Activated CD4-positive, alpha-beta T cell treated with anti-CD3 and anti-CD28 coated beads, Interleukin-2, amount 10 ng/mL, durations not matched to agents 7 days and 5 days (primary cell): ENCODE results near the gene IGF1R. TPM values are rescaled to one million over a fixed set of nuclear protein-coding genes. Genes with fewer than 3 reads are reported as not detected.

Experiments
- CTCF ChIA-PET: fragments of 350-600 bp; sonication (Branson Sonifier 250); formaldehyde crosslinking; loops from one replicate; lab custom pipeline; 2021; ENCODE audit warnings: antibody characterized with exemption; lab: Charles Lee
- POLR2A ChIA-PET: fragments of 350-600 bp; sonication (Branson Sonifier 250); formaldehyde crosslinking; loops from one replicate; lab custom pipeline; 2021; ENCODE audit warnings: antibody characterized with exemption; lab: Charles Lee
- DNase-seq: peaks from one replicate; pipeline ENCODE4 v3.0.0-alpha.2; 2020
- H3K27ac Mint-ChIP-seq: one replicate; pipeline ENCODE4 v1.8.0; 2021; ENCODE audit warnings: mild to moderate bottlenecking, moderate library complexity, mixed read lengths
- H3K27me3 Mint-ChIP-seq: one replicate; pipeline ENCODE4 v1.8.0; 2021; ENCODE audit warnings: mixed read lengths
- H3K36me3 Mint-ChIP-seq: one replicate; pipeline ENCODE4 v1.8.0; 2021; ENCODE audit warnings: low read depth, mixed read lengths
- H3K4me1 Mint-ChIP-seq: one replicate; pipeline ENCODE4 v1.8.0; 2021; ENCODE audit warnings: mixed read lengths
- H3K4me3 Mint-ChIP-seq: one replicate; pipeline ENCODE4 v1.8.0; 2021; ENCODE audit warnings: mild to moderate bottlenecking, moderate library complexity, mixed read lengths
- H3K9me3 Mint-ChIP-seq: one replicate; pipeline ENCODE4 v1.8.0; 2021; ENCODE audit warnings: mixed read lengths
- total RNA-seq, 2 experiments: library from RNA; stranded (reverse); gene quantifications; one replicate each; pipeline ENCODE4 v1.2.3, GENCODE V29; 2021

Gene IGF1R
- total RNA-seq, 2 experiments from 2014 or later: 18.8 to 24.8 TPM

DNA sequence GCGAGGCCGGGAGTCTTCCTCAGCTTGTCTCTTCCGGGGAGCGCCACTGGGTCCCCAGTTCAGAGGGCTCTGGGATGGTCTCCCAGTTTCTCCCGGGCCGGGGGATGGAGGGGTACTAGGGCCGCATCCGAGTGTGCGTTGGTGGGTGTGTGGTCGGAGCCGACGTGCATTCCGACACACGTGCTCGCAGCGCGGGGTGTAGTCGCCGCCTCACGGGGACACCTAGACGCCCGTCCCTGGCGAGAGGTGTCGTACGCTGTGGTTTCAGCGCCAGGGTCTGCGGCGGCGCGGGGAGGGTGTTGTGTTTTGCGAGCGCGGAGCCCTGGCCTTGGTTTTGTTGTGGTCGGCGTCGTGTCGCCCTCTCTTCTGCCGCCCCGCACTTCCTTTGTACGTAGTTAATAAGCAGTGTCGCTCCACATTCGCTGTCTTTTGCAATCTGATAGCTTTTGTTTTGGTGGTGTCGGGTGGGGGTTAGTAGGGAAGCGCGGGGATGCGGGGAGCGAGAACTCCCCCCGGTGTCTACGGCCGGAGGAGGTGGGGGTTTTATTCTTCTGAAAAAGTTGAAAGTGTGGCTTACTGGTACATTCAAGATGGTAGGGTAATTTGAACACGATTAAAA, 2.2 kb downstream of the IGF1R start:
- POLR2A ChIA-PET: no interaction called here
- Mint-ChIP-seq H3K27me3 (peaks cover 32% of the 10 kb centered on the region), H3K4me3 (peak overlapping the region; percentile 77), H3K4me1 (peaks cover 51% of the 10 kb centered on the region), H3K9me3 (no peaks in the 10 kb centered on the region), H3K27ac (peak overlapping the region; percentile 86), H3K36me3 (no peaks in the 10 kb centered on the region)
- CTCF ChIA-PET: no interaction called here
- DNase-seq: peak; percentile 51

GRCh38 chr15:98651036-98651481, 2.7 kb downstream of the IGF1R start:
- peaks cover 27% of the 10 kb centered on the region for H3K27me3 Mint-ChIP-seq
- peak; percentile 32 for DNase-seq
- H3K27ac Mint-ChIP-seq: peak overlapping the region; percentile 86
- H3K4me1 Mint-ChIP-seq: peaks cover 51% of the 10 kb centered on the region
- peak overlapping the region; percentile 77 for H3K4me3 Mint-ChIP-seq
- ChIA-PET CTCF (no interaction called here), POLR2A (no interaction called here)
- H3K9me3 Mint-ChIP-seq: no peaks in the 10 kb centered on the region
- H3K36me3 Mint-ChIP-seq: no peaks in the 10 kb centered on the region

DNA sequence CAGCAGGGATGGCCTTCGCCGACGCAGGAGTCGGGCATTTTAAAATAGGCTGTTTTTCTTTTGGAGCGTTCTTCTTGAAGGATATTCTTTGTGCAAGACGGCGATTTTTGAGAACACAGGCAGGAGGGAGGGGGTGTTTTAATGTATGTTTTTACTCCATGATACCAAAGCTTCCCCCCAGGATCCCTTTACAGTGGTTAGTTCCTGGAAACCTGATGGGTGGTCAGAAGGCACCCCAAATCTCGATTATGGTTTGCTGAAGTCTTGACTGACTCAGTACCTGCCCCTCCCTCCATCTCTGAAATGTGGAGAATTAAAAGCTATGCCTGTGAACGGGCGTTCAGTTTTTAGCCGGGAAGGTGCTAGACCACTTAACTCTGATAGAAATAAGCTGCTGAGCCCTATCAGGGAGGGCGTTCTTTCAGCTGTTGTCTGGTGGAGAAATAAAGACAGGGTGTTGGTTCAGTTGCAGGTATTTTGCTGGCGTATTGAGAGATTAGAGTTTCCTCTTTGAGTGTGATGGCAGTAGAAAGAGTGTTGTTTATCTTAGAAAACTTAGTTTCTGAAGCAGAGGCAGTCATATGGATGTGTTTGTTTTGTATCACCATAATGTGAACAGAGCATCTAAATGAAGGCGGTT, 3.4 kb downstream of the IGF1R start:
- H3K4me1 Mint-ChIP-seq: peaks cover 51% of the 10 kb centered on the region
- ChIA-PET POLR2A (interaction anchor here (0.5 to 0.6 kb wide), 3 partner anchors 19 to 112 kb away, joined by 3 to 6 read pairs (median 3); no protein-coding TSS in a partner anchor), CTCF (no interaction called here)
- H3K9me3 Mint-ChIP-seq: no peaks in the 10 kb centered on the region
- peaks cover 25% of the 10 kb centered on the region for H3K27me3 Mint-ChIP-seq
- H3K27ac Mint-ChIP-seq: peak overlapping the region; percentile 86
- H3K4me3 Mint-ChIP-seq: peak overlapping the region; percentile 77
- no peaks in the 10 kb centered on the region for H3K36me3 Mint-ChIP-seq
- no peak for DNase-seq

- H3K9me3 Mint-ChIP-seq: no peaks in the 10 kb centered on the region
- no peak for DNase-seq
- peaks cover 22% of the 10 kb centered on the region for H3K27me3 Mint-ChIP-seq
- no peak overlapping the region for H3K4me3 Mint-ChIP-seq
- H3K27ac Mint-ChIP-seq: no peak overlapping the region
- H3K36me3 Mint-ChIP-seq: no peaks in the 10 kb centered on the region
- H3K4me1 Mint-ChIP-seq: peaks cover 47% of the 10 kb centered on the region
- ChIA-PET POLR2A (no interaction called here), CTCF (no interaction called here)
Measured at GRCh38 chr15:98653686-98654085, 5.3 kb downstream of the IGF1R start.

GRCh38 chr15:98654790-98655360, 6.5 kb downstream of the IGF1R start:
- no peak for DNase-seq
- POLR2A ChIA-PET: no interaction called here
- peaks cover 22% of the 10 kb centered on the region for H3K27me3 Mint-ChIP-seq
- H3K9me3 Mint-ChIP-seq: no peaks in the 10 kb centered on the region
- no peak overlapping the region for H3K4me3 Mint-ChIP-seq
- H3K4me1 Mint-ChIP-seq: peaks cover 47% of the 10 kb centered on the region
- no peak overlapping the region for H3K27ac Mint-ChIP-seq
- no peaks in the 10 kb centered on the region for H3K36me3 Mint-ChIP-seq
- CTCF ChIA-PET: interaction anchor here (0.7 kb wide), 1 partner anchor 124 kb away, joined by 3 read pairs; no protein-coding TSS in a partner anchor

DNA sequence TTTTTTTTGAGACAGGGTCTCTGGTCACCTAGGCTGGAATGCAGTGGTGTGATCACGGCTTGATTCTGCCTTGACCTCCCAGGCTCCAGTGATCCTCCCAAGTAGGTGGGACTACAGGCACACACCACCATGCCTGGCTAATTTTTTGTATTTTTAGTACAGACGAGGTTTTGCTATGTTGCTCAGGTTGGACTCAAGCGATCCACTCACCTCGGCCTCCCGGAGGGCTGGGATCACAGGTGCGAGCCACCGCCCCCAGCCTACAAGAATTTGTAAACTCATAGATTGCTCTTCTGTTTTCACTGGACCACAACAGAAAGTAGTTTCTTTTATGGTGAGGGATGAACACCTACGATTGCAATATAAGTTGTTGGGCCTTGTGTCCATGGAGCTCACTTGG, 7.4 kb downstream of the IGF1R start:
- Mint-ChIP-seq H3K9me3 (no peaks in the 10 kb centered on the region), H3K4me3 (no peak overlapping the region), H3K27ac (no peak overlapping the region), H3K4me1 (peaks cover 42% of the 10 kb centered on the region), H3K27me3 (peaks cover 18% of the 10 kb centered on the region), H3K36me3 (no peaks in the 10 kb centered on the region)
- ChIA-PET POLR2A (no interaction called here), CTCF (no interaction called here)
- DNase-seq: no peak

- Mint-ChIP-seq H3K9me3 (no peaks in the 10 kb centered on the region), H3K27me3 (peaks cover 5% of the 10 kb centered on the region), H3K4me3 (no peak overlapping the region), H3K27ac (no peak overlapping the region), H3K4me1 (peaks cover 26% of the 10 kb centered on the region), H3K36me3 (no peaks in the 10 kb centered on the region)
- DNase-seq: no peak
- ChIA-PET POLR2A (no interaction called here), CTCF (no interaction called here)
Measured at GRCh38 chr15:98657721-98658120, 9.4 kb downstream of the IGF1R start.

DNA sequence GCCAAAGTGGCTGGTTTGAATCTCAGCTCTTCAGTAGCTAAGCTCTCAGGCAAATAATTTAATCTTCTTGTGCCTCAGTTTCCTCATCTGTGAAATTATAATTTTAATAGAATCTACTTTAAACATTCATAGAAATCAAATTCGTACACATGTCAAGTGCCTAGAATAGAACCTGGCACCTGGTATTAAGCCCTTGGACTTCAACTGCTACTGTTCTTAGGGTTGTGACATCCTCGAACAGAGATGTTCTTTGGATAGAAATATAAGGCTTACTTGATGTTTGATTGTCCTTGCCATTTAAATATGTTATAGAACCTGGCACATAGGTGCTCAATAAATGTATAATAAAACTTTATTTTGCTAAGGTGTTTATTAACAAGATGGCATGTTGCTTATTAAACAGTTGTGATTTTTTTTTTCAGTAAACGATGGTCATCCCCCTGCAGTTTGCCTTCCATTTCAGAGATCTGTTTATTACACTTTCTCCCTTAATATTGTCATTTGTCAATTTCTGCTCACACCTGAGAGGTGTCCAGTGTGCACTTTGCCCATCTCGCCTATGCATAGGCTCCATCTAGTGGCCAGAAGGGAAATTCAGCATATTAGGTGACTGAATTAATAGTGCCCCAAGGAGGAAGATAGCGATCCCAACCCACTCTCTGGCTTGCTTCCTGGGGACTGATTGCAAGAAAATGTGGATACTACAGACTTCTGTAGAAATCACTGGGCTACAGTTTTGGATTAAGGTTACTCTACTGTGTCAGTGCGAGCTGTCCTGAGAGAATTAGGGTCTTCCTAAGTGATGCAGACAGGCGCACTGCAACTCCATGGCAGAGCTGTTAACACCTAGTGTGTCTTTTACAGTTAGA, 10.7 kb downstream of the IGF1R start:
- no peaks in the 10 kb centered on the region for H3K9me3 Mint-ChIP-seq
- H3K4me3 Mint-ChIP-seq: no peak overlapping the region
- H3K36me3 Mint-ChIP-seq: no peaks in the 10 kb centered on the region
- DNase-seq: peak; percentile 55
- no peaks in the 10 kb centered on the region for H3K27me3 Mint-ChIP-seq
- H3K27ac Mint-ChIP-seq: no peak overlapping the region
- POLR2A ChIA-PET: no interaction called here
- CTCF ChIA-PET: interaction anchor here (1.1 to 1.2 kb wide), 2 partner anchors 16 to 140 kb away, joined by 3 read pairs; no protein-coding TSS in a partner anchor
- H3K4me1 Mint-ChIP-seq: peaks cover 20% of the 10 kb centered on the region

DNA sequence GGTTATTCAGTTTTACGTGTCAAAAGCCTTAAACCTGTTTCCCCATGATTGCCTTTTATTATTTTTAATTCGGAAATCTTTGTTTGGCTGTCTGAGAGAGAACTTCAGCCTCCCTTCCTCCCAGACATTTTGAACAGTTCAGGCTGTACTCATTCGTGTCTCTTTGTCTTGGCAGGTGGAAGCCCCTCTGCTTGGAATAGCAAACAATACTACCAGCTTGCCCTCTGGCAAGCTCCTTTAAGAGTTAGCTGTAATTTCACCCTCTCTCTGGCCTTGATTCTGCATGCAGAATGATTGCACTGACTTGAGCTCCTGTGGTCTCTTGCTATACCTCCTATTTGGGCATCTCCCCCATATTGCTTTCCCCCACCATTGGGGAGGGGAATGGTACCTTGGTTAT, 11.7 kb downstream of the IGF1R start:
- CTCF ChIA-PET: interaction anchor here (1.1 to 1.2 kb wide), 2 partner anchors 17 to 141 kb away, joined by 3 read pairs; no protein-coding TSS in a partner anchor
- Mint-ChIP-seq H3K27me3 (no peaks in the 10 kb centered on the region), H3K27ac (no peak overlapping the region), H3K4me3 (no peak overlapping the region), H3K36me3 (no peaks in the 10 kb centered on the region), H3K4me1 (peaks cover 14% of the 10 kb centered on the region), H3K9me3 (no peaks in the 10 kb centered on the region)
- POLR2A ChIA-PET: no interaction called here
- no peak for DNase-seq

DNA sequence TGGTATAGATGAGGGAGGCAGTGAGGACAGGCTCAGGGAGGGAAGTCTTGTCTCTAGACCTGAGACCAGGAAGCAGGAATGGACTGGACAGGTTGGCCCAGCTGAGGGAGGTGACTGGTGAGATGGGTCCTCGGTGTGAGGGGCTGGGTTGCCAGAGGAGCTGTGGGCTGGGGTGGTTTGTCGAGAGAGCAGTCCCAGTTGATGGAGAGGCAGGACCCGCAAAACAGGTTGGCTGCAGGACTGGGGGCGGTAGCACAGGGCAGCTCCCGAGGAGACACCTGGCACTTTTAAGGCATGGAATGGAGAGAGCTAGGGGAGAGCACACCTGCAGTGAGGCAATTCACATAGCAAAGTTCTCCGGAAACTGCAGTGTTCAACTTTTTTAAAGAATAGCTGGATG, 14.7 kb downstream of the IGF1R start:
- H3K4me1 Mint-ChIP-seq: peaks cover 29% of the 10 kb centered on the region
- no peak overlapping the region for H3K27ac Mint-ChIP-seq
- H3K27me3 Mint-ChIP-seq: no peaks in the 10 kb centered on the region
- DNase-seq: no peak
- no peaks in the 10 kb centered on the region for H3K36me3 Mint-ChIP-seq
- ChIA-PET CTCF (interaction anchor here (1.4 kb wide), 1 partner anchor 15 kb away, joined by 3 read pairs; the partner anchor contains the start of gene IGF1R), POLR2A (no interaction called here)
- H3K9me3 Mint-ChIP-seq: no peaks in the 10 kb centered on the region
- H3K4me3 Mint-ChIP-seq: no peak overlapping the region

- Mint-ChIP-seq H3K4me3 (no peak overlapping the region), H3K36me3 (no peaks in the 10 kb centered on the region), H3K27ac (no peak overlapping the region), H3K27me3 (no peaks in the 10 kb centered on the region), H3K4me1 (peaks cover 34% of the 10 kb centered on the region), H3K9me3 (no peaks in the 10 kb centered on the region)
- ChIA-PET POLR2A (no interaction called here), CTCF (interaction anchor here (1.4 kb wide), 1 partner anchor 16 kb away, joined by 3 read pairs; the partner anchor contains the start of gene IGF1R)
- no peak for DNase-seq
Measured at GRCh38 chr15:98663606-98664005, 15.3 kb downstream of the IGF1R start.

DNA sequence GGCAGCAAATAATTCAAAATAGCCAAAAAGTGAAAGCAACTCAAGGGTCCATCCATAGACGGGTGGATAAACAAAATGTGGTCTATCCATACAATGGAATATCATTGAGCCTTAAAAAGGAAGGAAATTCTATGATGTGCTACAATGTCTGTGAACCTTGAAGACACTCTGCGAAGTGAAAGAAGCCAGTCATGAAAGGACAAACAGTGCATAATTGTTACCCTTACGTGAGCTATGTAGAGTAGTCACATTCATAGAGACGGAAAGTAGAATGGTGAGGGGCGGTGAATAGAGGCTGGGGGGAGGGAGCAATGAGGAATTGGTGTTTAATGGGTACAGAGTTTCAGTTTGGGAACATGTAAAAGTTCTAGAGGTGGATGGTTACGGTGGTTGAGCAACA, 18.1 kb downstream of the IGF1R start:
- Mint-ChIP-seq H3K4me1 (peaks cover 61% of the 10 kb centered on the region), H3K4me3 (no peak overlapping the region), H3K9me3 (no peaks in the 10 kb centered on the region), H3K27ac (no peak overlapping the region), H3K27me3 (no peaks in the 10 kb centered on the region), H3K36me3 (no peaks in the 10 kb centered on the region)
- CTCF ChIA-PET: interaction anchor here (0.9 kb wide), 1 partner anchor 24 kb away, joined by 3 read pairs; no protein-coding TSS in a partner anchor
- DNase-seq: no peak
- POLR2A ChIA-PET: no interaction called here
